Measurements from ENCODE around the gene FAM114A2.

The FAM114A2 gene

DNA sequence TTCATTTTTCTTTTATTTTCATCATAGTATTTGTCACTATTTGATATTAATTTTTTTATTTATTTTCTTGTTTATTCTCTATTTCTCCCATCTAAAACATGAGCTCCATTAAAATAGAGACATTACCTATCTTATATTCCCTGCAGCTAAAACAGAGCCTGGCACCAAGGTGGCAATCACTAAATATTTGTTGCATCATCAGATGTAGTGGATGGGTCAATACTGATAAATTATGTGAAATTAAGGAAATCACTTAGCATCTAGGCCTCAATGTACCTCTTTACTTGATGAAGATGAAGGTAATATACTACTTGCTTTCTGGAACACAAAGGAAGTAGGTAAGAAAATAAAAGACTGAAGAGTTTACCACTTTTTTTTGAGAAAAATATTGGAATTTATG is 24.7 kb upstream of the FAM114A2 start:
- no peak for DNase-seq
- TF ChIP-seq POLR2A (IDR thresholded peaks at IDR 0.05; ENCODE audit: low read length), result no peak
- no peak for TF ChIP-seq GATA1 (IDR thresholded peaks at IDR 0.05; ENCODE audit: low read depth, low read length)

DNA sequence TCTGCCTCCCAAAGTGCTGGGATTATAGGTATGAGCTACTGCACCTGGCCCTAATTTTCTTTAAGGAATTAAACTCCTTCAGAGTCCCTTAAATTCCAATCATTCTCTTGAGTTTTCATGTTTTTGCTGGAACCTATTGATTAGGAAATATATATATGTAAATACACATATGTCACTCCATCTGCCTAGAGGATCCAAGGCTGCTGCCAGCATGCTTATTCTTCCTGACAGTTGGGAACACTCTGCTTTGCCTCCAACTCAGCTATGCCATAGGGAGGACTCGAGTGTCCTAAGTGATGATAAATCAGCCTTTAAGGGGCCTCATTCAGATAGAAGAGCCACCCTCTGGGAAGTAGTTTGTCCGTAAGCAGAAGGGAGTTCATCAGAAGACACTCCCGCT is 21.9 kb upstream of the FAM114A2 start:
- TF ChIP-seq GATA1 (IDR thresholded peaks at IDR 0.05; ENCODE audit: low read depth, low read length), result no peak
- no peak for TF ChIP-seq POLR2A (IDR thresholded peaks at IDR 0.05; ENCODE audit: low read length)
- no peak for DNase-seq

DNA sequence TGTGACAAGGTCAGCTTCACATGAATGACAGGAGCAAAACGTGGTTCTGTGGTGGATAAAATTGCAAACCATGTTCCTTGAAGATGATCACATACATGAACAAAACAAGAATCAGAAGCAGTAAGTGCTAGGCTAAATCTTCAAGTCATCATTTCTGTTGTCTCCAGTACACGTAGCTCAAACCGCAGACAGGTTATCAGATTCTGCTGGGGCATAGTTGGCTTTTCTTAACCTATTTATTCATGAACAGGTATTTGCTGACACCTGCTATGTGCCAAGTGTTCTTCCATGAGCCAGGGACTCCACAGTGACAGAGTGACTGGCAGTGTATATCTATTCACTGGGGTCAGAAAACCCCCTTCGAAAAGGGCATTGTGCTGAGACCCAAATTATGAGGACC is 20.9 kb upstream of the FAM114A2 start:
- DNase-seq, result no peak
- TF ChIP-seq POLR2A (IDR thresholded peaks at IDR 0.05; ENCODE audit: low read length) (no peak), GATA1 (IDR thresholded peaks at IDR 0.05; ENCODE audit: low read depth, low read length) (no peak)

DNA sequence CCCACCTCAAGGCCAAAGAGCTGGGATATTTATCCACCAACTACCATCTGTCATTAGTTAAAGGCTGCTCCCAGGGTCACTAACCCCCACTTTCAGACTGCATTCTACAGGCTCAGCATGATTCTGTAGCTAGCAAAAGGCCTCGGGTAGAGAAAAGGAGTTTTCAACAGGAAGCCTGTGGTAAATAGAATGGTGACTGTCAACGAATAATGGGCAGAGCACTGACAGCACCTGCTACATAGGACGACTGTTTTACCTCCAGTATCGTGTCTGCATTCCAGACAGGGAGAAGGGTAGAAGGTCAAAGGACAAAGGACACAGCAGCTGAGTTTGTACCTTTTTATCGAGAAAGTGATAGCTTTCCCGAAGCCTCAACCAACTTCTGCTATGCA is 20.3 kb upstream of the FAM114A2 start:
- DNase-seq, result no peak
- TF ChIP-seq GATA1 (IDR thresholded peaks at IDR 0.05; ENCODE audit: low read depth, low read length) (no peak), POLR2A (IDR thresholded peaks at IDR 0.05; ENCODE audit: low read length) (no peak)

DNA sequence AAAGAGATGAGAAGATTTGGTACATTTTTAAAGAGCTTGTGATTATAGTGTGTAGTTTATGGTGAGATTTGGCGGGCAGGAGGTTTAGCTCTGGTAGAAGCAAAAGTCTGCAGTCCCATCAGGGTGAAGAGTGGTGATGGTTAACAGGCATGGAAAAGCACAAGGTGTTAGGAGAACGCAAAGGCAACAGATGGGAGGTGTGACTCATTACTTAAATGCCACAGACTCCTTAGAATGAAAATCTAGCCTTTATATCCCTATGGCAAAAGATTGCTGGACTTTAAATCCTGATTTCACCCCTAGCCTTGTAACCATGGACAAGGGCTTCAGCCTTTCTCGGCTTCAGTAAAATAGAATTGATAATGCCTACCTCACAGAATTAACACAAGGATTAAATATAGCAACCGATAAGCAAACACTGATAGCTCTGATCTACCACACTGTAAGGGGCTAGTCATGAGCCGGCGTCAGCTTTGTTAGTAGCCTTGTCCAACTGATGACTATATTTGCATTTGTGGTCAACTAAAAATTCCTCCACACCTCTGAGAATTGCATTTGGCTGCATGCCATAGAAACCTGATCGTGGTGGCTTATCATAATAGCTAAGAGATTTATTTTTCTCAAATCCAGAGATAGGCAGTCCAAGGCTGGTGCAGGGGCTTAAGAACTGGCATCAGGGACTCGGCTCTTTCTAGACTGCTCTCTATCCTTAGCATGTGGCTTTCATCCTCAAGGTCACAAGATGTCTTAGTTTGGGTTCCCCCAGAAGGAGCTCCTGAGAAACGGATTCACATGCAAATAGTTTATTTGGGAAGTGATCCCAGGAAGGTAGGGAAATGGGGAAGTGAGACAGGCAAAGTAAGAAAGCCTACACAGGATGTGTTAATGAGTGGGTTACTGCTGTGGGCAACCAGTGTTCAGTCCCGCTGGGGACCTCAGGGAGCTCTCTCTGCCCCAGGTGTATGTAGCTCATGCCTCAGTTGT is 19.6 kb upstream of the FAM114A2 start:
- TF ChIP-seq POLR2A (IDR thresholded peaks at IDR 0.05; ENCODE audit: low read length), result no peak
- TF ChIP-seq GATA1 (IDR thresholded peaks at IDR 0.05; ENCODE audit: low read depth, low read length), result no peak
- DNase-seq, result no peak

DNA sequence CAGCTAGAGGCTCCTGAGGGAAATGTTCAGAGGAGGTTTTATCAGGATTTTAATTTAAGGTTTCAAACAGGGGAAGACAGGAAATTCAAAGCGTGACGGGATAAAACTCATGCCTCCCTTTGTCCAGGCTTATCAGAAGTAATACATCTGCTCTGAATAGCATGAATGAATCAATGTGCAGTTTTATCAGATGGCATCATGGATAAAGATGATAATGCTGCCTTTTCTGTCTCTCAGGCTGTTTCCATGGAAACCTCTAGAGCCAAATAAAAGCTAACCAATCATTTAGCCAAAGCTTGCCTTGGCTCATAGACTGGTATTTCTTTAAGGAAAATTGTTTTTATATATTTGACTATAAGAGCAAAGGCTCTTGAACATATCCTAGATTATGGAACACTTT is 16.5 kb upstream of the FAM114A2 start:
- TF ChIP-seq POLR2A (IDR thresholded peaks at IDR 0.05; ENCODE audit: low read length), result no peak
- TF ChIP-seq GATA1 (IDR thresholded peaks at IDR 0.05; ENCODE audit: low read depth, low read length), result no peak
- DNase-seq, result peak in 1 of 2 experiments; percentile 55

DNA sequence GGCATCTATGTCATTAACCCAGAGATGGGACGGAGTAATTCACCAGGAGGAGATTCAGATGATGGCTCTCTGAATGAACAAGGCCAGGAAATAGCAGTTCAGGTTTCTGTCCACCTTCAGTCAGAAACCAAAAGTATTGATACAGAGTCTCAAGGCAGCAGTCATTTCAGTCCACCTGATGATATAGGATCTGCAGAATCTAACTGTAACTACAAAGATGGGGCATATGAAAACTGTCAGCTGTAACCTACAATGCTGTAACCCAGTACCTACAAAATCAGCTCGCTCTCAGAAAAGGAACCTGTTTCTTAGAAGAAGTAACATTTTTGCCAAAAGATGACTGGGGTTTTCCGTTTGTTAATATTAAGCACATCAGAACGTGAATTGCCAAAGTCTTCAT is 14.8 kb upstream of the FAM114A2 start:
- no peak for TF ChIP-seq POLR2A (IDR thresholded peaks at IDR 0.05; ENCODE audit: low read length)
- no peak for TF ChIP-seq GATA1 (IDR thresholded peaks at IDR 0.05; ENCODE audit: low read depth, low read length)
- DNase-seq, result no peak

DNA sequence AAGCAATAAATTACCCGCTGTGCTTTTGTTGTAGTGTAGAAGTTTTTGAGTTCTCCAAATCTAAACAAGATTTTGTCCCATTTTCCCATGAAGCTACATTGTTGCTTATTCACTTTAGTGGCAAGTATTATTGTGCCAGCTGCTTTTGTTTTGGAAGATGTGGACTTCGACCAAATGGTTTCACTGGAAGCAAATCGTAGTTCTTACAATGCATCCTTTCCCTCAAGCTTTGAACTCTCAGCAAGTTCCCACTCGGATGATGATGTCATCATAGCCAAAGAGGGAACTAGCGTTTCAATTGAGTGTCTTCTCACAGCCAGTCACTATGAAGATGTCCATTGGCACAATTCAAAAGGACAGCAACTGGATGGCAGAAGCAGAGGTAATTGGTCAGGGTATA is 10.9 kb upstream of the FAM114A2 start:
- DNase-seq, result no peak
- TF ChIP-seq GATA1 (IDR thresholded peaks at IDR 0.05; ENCODE audit: low read depth, low read length), result no peak
- TF ChIP-seq POLR2A (IDR thresholded peaks at IDR 0.05; ENCODE audit: low read length), result no peak

DNA sequence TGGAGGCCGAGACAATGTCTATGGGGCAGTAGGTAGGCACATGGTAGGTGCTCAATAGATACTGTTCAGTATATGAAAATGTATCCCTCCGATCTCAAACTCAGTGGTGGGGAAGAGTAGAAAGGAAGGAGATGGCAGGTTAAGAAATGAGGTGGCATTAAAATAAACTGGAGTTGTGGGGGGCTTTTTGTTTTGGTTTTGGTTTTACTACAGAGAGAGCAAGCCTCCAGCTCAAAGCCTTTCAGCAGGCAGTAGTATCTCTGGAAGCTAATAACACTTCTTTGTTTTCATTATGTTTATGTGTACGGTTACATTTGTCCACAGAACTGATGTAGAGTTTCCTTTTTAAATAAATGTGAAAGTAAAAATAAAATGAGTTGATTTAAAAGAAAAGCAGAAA is 8.6 kb upstream of the FAM114A2 start:
- TF ChIP-seq GATA1 (IDR thresholded peaks at IDR 0.05; ENCODE audit: low read depth, low read length) (no peak), POLR2A (IDR thresholded peaks at IDR 0.05; ENCODE audit: low read length) (no peak)
- no peak for DNase-seq

DNA sequence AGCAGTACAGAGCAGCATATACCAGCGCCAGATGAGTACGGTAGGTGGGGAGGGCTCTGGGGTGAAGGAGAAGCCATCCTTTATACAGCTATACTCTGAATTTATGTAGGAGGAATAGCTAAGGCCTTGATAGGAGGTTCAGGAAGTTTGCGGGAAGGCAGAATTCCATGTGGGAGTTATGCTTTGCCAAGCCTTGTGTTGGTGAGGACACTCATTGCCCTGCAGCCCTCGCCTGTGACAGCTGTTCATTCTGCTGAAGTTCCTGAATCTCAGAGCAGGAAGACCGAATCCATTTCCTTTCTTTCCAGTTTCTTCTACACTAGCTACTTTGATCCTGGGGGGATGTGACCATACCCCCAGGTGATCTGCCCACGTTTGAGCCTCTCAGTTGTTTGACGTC is 7.8 kb upstream of the FAM114A2 start:
- no peak for DNase-seq
- TF ChIP-seq POLR2A (IDR thresholded peaks at IDR 0.05; ENCODE audit: low read length), result no peak
- TF ChIP-seq GATA1 (IDR thresholded peaks at IDR 0.05; ENCODE audit: low read depth, low read length), result no peak

DNA sequence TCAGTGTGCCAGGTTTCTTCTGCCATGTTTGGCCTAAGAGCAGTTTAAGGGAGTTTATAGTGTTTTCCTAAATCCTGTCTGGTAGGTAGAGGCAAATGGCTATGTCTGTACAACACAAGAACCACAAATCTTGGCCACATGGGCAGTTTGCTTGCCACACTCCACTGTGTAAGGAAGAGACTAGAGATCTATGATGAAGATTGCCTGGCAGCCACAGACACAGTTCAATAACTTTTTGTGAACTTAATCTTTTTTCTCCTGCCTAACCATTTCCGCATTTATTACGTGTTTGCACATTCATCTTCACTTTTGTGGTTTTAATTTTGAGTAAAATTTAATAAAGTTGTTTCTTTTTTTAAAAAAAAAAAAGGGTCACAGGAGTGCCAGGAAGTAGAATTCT is 5.9 kb upstream of the FAM114A2 start:
- TF ChIP-seq GATA1 (IDR thresholded peaks at IDR 0.05; ENCODE audit: low read depth, low read length), result no peak
- TF ChIP-seq POLR2A (IDR thresholded peaks at IDR 0.05; ENCODE audit: low read length), result no peak
- no peak for DNase-seq

DNA sequence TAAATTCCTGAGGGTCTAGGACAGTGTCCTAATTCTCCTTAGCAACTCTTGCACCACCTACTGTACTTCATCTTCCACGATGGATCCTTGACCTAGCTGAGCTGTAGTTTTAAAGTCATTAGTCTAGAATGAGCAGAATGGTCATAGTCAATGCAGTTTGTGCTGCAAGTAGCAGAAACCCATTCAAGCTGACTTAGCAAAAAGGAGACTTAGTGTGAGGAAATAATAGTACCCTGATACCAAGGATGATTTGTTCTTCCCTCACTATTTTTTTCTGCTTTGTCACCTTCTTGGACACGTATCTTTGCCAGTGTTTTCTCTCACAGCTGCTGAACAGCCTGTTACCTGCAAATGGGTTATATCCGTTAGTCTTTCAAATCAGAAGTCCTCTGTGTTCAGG is 5.4 kb upstream of the FAM114A2 start:
- DNase-seq, result no peak
- no peak for TF ChIP-seq GATA1 (IDR thresholded peaks at IDR 0.05; ENCODE audit: low read depth, low read length)
- no peak for TF ChIP-seq POLR2A (IDR thresholded peaks at IDR 0.05; ENCODE audit: low read length)

DNA sequence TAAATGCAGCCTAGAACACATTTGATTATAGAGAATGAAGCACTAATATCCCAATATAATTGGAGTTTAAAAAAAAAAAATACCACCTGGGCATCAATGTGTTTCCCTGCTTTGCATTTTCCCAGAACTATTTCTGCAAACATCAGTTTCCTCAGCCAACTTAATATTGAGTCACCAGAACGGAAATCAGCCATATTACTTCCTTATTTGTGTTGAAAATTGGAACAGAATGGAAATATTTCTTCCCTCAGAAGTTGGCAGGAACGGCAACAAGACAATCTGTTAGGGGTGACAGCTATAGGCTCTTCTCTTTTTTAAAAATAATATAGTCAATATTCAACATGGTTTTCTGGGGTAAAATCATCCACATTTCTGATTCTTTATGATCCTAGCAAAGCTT is 4.1 kb upstream of the FAM114A2 start:
- TF ChIP-seq POLR2A (IDR thresholded peaks at IDR 0.05; ENCODE audit: low read length) (no peak), GATA1 (IDR thresholded peaks at IDR 0.05; ENCODE audit: low read depth, low read length) (no peak)
- DNase-seq, result no peak

DNA sequence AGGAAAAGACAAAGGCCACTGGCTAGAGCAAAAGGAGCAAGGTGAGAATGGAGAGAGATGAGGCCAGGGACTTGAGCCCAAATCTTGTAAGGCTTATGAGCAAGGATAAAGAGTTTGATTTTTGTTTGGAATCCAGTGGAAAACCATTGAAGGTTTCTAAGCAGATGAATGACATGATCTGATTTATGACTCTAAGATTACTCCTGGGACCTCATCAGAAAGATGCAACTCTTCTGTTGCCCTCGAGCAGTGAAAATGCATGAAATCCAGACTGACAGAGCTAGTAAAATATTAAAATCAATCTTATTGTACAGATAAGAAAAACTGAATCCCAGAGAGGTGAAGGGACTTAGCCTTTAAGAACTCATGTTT is 734 bp upstream of the FAM114A2 start:
- TF ChIP-seq GATA1 (IDR thresholded peaks at IDR 0.05; ENCODE audit: low read depth, low read length) (no peak), POLR2A (IDR thresholded peaks at IDR 0.05; ENCODE audit: low read length) (no peak)
- peak in 1 of 2 experiments; percentile 39 for DNase-seq

DNA sequence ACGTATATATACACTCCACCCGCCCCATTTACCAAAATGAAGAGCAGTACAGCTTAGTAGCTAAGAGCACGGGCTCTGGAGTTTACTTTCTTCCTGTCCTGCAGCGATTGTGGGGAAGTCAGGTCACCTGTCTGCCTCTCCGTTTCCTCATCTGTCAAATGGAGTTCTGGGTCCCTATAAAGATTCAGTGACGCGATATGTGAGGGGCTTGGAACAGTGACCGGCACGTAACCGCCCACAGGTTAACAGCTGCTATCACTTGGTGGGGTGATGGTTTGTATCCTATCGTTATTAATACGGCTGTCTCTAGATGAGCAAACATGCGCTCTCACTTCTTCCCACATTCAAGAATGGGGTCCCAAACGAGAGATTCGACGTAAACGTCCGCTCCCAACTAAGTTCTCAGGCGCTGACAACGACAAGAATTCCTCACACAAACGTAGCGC is 426 bp downstream of the FAM114A2 start:
- TF ChIP-seq POLR2A (IDR thresholded peaks at IDR 0.05; ENCODE audit: low read length), result no peak
- no peak for TF ChIP-seq GATA1 (IDR thresholded peaks at IDR 0.05; ENCODE audit: low read depth, low read length)

More for the DNA sequence above, 426 bp downstream of the FAM114A2 start:
- DNase-seq, result peak in 1 of 2 experiments; percentile 82

Measured in erythroblast (primary cell).